HG03469 (cell line): ENCODE data around the gene RSPH3.
A peak's percentile ranks its signal among the peaks of the same experiment; 100 is the strongest.
"Not testable (repeated sequence)": the region's sequence is repeated elsewhere in the genome, so short reads cannot be mapped to it uniquely, and the experiment has no call there.

Experiments
- ATAC-seq: cut with Tn5 transposase; IDR thresholded peaks from one replicate; pipeline ENCODE4 v1.9.1; 2021; ENCODE audit warnings: mild to moderate bottlenecking, moderate library complexity, moderate number of reproducible peaks; ENCODE audit not compliant: unreplicated experiment

The RSPH3 gene

GRCh38 chr6:159030168-159030567 is 30.2 kb upstream of the RSPH3 start:
- no peak for ATAC-seq

GRCh38 chr6:159025224-159025623 is 25.2 kb upstream of the RSPH3 start:
- ATAC-seq, result not testable (repeated sequence)

- no peak for ATAC-seq
Observed at GRCh38 chr6:159023893-159024292, 23.9 kb upstream of the RSPH3 start.

GRCh38 chr6:159020011-159020410 is 20.0 kb upstream of the RSPH3 start:
- ATAC-seq, result no peak

- ATAC-seq, result no peak
Observed at GRCh38 chr6:159017757-159018559, 18.0 kb upstream of the RSPH3 start.

- no peak for ATAC-seq
Observed at GRCh38 chr6:159014406-159014805, 14.4 kb upstream of the RSPH3 start.

- ATAC-seq, result no peak
Observed at GRCh38 chr6:159013229-159013628, 13.2 kb upstream of the RSPH3 start.

GRCh38 chr6:159012201-159012600 is 12.2 kb upstream of the RSPH3 start:
- no peak for ATAC-seq

GRCh38 chr6:159010037-159010612 is 10.1 kb upstream of the RSPH3 start:
- ATAC-seq, result not testable (repeated sequence)

GRCh38 chr6:159008656-159009288 is 8.8 kb upstream of the RSPH3 start:
- no peak for ATAC-seq

GRCh38 chr6:159007510-159007909 is 7.5 kb upstream of the RSPH3 start:
- ATAC-seq, result no peak

GRCh38 chr6:159005436-159005835 is 5.4 kb upstream of the RSPH3 start:
- no peak for ATAC-seq

- no peak for ATAC-seq
Observed at GRCh38 chr6:159004592-159004991, 4.6 kb upstream of the RSPH3 start.

- no peak for ATAC-seq
Observed at GRCh38 chr6:159002432-159003155, 2.6 kb upstream of the RSPH3 start.

GRCh38 chr6:158999154-158999665 is 792 bp downstream of the RSPH3 start:
- peak; percentile 18 for ATAC-seq

- ATAC-seq, result no peak
Observed at GRCh38 chr6:158996856-158997255, 3.1 kb downstream of the RSPH3 start.

- ATAC-seq, result no peak
Observed at GRCh38 chr6:158993639-158994038, 6.4 kb downstream of the RSPH3 start.

GRCh38 chr6:158991017-158991723 is 8.8 kb downstream of the RSPH3 start:
- no peak for ATAC-seq

- not testable (repeated sequence) for ATAC-seq
Observed at GRCh38 chr6:158989711-158990110, 10.3 kb downstream of the RSPH3 start.

- no peak for ATAC-seq
Observed at GRCh38 chr6:158988477-158988876, 11.5 kb downstream of the RSPH3 start.

- ATAC-seq, result no peak
Observed at GRCh38 chr6:158987657-158988056, 12.3 kb downstream of the RSPH3 start.
